HG03108 (cell line): ENCODE data around the gene MAP1S.
A peak's percentile ranks its signal among the peaks of the same experiment; 100 is the strongest.
"Not testable (repeated sequence)": the region's sequence is repeated elsewhere in the genome, so short reads cannot be mapped to it uniquely, and the experiment has no call there.

Experiments used
- ATAC-seq: cut with Tn5 transposase; IDR thresholded peaks from one replicate; pipeline ENCODE4 v1.9.1; 2021; ENCODE audit warnings: moderate library complexity; ENCODE audit not compliant: unreplicated experiment

The MAP1S gene

GRCh38 chr19:17755977-17756670 lies 36.8 kb downstream of the MAP1S start:
- ATAC-seq: no peak

GRCh38 chr19:17757125-17757524 lies 37.8 kb downstream of the MAP1S start:
- ATAC-seq: no peak

- ATAC-seq: no peak
Measured at GRCh38 chr19:17758515-17758914, 39.2 kb downstream of the MAP1S start.

- no peak for ATAC-seq
Measured at GRCh38 chr19:17761148-17761547, 41.9 kb downstream of the MAP1S start.

DNA sequence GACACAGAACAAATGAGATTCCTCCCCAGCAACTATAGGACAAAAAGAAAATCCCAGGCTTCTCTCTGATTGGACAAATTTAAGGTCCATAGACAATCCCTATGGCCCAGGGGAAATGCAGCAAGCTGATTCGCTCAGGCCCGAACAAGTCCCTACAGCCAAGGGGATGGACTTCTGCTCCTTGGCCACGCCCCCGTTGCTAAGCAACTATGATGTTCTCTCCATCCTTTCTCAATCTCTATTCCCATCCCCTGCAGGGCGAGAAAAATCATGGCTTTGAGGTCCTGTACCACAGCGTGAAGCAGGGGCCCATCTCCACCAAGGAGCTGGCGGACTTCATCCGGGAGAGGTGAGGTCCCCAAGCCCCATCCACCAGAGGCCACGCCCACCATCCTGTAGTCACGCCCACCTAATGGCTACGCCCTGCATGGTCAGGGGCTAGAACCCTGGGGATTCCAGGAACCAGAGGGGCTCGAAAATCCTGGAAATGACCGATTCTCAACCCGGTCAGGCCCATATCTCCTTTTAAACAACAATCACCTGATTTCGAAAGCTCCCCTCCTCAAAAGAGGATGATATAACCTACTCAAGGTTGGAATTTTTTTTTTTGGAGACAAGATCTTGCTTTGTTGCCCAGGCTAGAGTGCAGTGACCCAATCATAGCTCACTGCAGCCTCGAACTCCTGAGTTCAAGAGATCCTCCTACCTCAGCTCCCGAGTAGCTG lies 43.4 kb downstream of the MAP1S start:
- ATAC-seq: no peak

DNA sequence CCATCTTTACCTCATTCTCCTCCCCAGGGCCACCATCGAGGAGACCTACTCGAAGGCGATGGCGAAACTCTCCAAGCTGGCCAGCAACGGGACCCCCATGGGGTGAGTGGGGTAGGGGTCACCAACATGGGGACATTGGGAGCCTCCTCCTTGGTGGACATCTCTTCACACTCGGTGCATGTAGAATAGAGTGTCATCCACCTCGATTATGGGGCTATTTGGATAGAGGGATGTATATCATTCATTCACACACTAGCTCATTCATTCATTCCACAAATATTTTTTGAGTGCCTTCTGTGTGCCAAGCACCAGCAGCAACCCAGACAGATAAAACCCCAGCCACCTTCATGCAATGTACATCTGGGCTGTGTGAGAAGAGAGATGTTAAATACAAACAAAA lies 45.1 kb downstream of the MAP1S start:
- no peak for ATAC-seq

GRCh38 chr19:17765069-17765618 lies 45.9 kb downstream of the MAP1S start:
- no peak for ATAC-seq

GRCh38 chr19:17766543-17767131 lies 47.4 kb downstream of the MAP1S start:
- no peak for ATAC-seq

- no peak for ATAC-seq
Measured at GRCh38 chr19:17767559-17767958, 48.3 kb downstream of the MAP1S start.

- ATAC-seq: no peak
Measured at GRCh38 chr19:17770613-17771012, 51.3 kb downstream of the MAP1S start.

- no peak for ATAC-seq
Measured at GRCh38 chr19:17772172-17772571, 52.9 kb downstream of the MAP1S start.

DNA sequence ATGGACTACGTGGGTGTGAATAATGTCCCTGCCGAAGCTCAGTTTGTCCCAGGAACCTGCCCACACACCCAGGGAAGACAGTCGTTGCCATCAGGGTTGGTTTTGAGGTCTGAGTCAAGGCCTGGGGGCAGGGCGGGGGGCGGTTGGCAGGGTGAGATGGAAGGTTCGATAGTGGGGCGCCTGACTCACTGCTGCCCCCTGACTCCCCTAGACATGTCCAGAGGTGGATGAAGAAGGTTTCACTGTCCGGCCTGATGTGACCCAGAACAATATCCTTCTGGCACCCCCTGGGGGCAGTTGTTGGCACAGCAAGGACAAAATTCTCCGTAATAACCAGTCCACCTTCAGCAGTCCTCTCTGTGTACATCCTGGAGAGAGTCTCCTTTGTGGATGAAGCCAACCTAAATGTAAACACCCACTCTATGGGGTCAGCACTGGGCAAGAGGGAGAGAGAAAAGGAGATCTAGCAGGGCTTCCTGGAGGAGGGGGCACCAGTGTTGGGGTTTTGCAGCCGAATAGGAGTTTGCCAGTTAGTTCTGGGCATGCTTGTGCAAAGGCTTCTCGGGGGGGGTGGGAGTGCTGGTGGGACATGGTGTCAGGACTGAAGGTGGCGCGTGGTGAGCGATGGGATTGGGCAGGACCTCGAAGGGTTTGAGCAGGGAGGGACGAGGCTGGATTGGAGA lies 56.1 kb downstream of the MAP1S start:
- no peak for ATAC-seq

DNA sequence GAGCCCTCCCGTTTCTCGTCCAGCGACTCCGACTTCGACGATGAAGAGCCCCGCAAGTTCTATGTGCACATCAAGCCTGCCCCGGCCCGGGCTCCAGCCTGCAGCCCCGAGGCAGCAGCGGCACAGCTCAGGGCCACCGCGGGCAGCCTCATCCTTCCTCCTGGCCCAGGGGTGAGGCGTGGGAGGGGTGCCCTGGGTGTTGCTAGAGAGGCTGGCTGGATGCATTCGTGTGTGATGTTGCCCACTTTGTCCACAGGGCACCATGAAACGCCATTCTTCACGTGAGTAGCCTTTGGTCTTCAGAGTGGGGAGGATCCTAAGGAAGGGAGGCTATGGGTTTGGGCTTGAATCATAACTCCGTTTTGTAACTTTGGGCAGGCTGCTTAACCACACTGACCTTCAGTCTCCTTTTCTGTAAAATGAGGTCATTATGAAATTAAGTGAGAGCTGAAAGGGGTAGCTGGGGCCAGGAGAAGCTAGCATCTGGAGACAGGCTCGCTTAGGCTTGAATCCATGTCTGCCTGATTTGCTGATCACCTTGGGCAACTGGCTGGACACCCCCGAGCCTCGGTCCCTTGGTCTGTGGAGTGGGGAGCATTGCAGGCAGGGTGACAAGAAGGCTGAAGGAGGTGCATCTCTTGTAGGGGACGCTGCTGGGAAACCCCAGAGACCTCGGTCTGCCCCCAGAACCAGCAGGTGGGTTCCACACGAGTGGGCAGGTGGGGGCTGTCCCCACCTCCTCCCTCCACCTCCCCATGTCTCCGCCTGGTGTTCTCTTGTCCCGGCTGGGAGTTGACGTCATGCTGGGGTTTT lies 56.9 kb downstream of the MAP1S start:
- peak; percentile 70 for ATAC-seq

DNA sequence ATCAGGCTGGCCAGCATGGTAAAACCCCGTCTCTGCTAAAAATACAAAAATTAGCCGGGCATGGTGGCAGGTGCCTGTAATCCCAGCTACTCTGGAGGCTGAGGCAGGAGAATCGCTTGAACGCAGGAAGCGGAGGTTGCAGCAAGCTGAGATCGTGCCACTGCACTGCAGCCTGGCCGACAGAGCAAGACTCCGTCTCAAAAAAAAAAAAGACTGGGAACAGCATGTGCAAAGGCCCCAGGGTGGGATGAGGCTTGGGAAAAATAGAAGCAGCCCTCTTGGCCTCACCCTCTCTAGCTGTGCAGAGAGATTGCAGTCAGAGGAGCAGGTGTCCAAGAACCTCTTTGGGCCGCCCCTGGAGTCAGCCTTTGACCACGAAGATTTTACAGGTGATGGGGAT lies 58.6 kb downstream of the MAP1S start:
- ATAC-seq: not testable (repeated sequence)

- ATAC-seq: no peak
Measured at GRCh38 chr19:17778251-17778967, 59.1 kb downstream of the MAP1S start.

- no peak for ATAC-seq
Measured at GRCh38 chr19:17778968-17779929, 60.0 kb downstream of the MAP1S start.

- no peak for ATAC-seq
Measured at GRCh38 chr19:17780781-17781180, 61.5 kb downstream of the MAP1S start.

- not testable (repeated sequence) for ATAC-seq
Measured at GRCh38 chr19:17783721-17784120, 64.4 kb downstream of the MAP1S start.
